T-helper 2 cell treated with Interferon-gamma antibody and Interleukin-4, amounts not matched to agents 5 μg/mL and 100 μg/mL, for 36 hours (primary cell): ENCODE data around the gene LGR4.

Experiments used
- DNase-seq: peaks from one replicate; pipeline ENCODE4 v3.0.0; 2021; ENCODE audit warnings: low spot score
- H3K27ac Mint-ChIP-seq: one replicate; pipeline ENCODE4 v1.8.0; 2021; ENCODE audit warnings: mild to moderate bottlenecking, mixed read lengths
- H3K27me3 Mint-ChIP-seq: one replicate; pipeline ENCODE4 v1.8.0; 2021; ENCODE audit warnings: low read depth, mixed read lengths
- H3K36me3 Mint-ChIP-seq: one replicate; pipeline ENCODE4 v1.8.0; 2021; ENCODE audit warnings: low read depth, mixed read lengths
- H3K4me1 Mint-ChIP-seq: one replicate; pipeline ENCODE4 v1.8.0; 2021; ENCODE audit warnings: low read depth, mixed read lengths
- H3K4me3 Mint-ChIP-seq: one replicate; pipeline ENCODE4 v1.8.0; 2022; ENCODE audit warnings: mild to moderate bottlenecking, moderate library complexity, mixed read lengths
- H3K9me3 Mint-ChIP-seq: one replicate; pipeline ENCODE4 v1.8.0; 2021; ENCODE audit warnings: mixed read lengths

The LGR4 gene

GRCh38 chr11:27420722-27421572, 51.6 kb downstream of the LGR4 start:
- Mint-ChIP-seq H3K36me3 (no peaks in the 10 kb centered on the region), H3K27ac (no peak overlapping the region), H3K27me3 (peaks cover 2% of the 10 kb centered on the region), H3K4me1 (no peaks in the 10 kb centered on the region), H3K9me3 (no peaks in the 10 kb centered on the region), H3K4me3 (no peak overlapping the region)
- no peak for DNase-seq

DNA sequence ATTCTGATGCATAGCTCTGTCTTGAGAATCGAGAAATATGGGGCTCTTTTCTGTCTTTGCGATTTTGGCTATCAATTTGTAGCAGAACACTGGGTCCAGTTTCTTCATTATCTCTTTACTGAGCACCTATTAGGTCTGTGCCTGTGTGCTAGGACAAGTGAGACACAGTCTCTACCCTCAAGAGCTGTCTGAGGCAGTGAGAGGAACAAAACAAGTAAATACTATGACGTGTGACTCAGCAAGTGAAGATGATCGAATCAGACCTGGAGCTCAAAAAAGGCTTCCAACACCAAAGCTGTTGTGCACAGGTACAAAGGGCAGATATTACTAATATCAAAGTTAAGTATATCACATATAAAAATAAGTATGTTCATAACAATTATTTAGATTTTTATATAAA, 52.4 kb downstream of the LGR4 start:
- H3K4me3 Mint-ChIP-seq = no peak overlapping the region
- H3K36me3 Mint-ChIP-seq = no peaks in the 10 kb centered on the region

GRCh38 chr11:27418356-27418755, 54.2 kb downstream of the LGR4 start:
- Mint-ChIP-seq H3K4me3 (no peak overlapping the region), H3K27me3 (peaks cover 7% of the 10 kb centered on the region), H3K36me3 (no peaks in the 10 kb centered on the region), H3K4me1 (no peaks in the 10 kb centered on the region), H3K9me3 (no peaks in the 10 kb centered on the region), H3K27ac (no peak overlapping the region)
- DNase-seq = no peak

More for the DNA sequence above, 52.4 kb downstream of the LGR4 start:
- Mint-ChIP-seq H3K27ac (no peak overlapping the region), H3K27me3 (peaks cover 2% of the 10 kb centered on the region), H3K9me3 (no peaks in the 10 kb centered on the region), H3K4me1 (no peaks in the 10 kb centered on the region)
- DNase-seq = no peak

DNA sequence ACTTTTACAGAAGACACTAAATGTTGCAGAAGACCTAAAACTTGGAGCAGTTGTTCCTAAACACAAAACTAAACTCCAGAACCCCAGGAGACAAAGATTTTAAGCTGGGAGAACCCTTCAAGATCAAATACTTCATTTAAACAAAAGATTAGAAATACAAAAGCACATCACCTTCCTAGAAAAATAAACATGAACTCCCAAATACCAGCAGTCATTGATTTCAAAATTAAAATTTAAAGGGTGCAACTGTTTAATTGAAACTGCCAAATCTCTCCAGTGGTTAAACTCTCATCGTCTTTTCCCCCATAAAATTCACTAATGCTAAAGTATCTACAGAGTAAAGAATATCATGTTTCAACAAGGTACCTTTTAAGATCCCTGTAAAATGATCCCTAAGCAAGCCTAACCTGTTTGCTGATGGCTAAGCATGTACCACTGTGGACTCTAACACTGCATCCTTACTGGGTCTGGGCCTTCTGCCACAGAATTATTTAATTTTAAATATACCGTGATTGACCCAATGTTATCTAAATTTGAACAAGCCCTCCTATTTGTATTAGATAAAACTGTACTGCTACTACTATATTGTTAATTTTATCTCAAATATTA, 55.9 kb downstream of the LGR4 start:
- H3K27ac Mint-ChIP-seq = no peak overlapping the region
- no peak for DNase-seq
- H3K36me3 Mint-ChIP-seq = no peaks in the 10 kb centered on the region
- H3K4me1 Mint-ChIP-seq = no peaks in the 10 kb centered on the region
- no peak overlapping the region for H3K4me3 Mint-ChIP-seq
- H3K27me3 Mint-ChIP-seq = peaks cover 9% of the 10 kb centered on the region
- H3K9me3 Mint-ChIP-seq = no peaks in the 10 kb centered on the region

DNA sequence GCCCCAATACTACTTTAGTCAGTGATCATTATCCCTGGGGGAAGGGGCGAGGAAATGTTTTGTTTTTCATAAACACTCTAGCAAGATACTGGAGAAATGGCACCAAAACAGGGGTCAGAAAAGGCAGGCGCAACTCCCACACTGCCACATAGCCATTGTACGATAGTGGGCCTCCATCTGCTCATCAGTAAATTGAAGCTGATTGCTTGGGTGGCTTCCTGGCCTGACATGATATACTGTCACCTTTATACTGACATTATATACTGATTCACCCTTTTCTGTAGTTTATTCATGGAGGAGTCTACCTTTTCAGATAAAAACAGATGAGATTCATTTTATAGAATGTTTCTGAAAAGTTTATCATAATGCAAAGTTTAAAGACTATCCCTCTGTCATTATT, 57.9 kb downstream of the LGR4 start:
- Mint-ChIP-seq H3K36me3 (no peaks in the 10 kb centered on the region), H3K27me3 (peaks cover 11% of the 10 kb centered on the region), H3K27ac (no peak overlapping the region), H3K9me3 (no peaks in the 10 kb centered on the region), H3K4me1 (no peaks in the 10 kb centered on the region), H3K4me3 (no peak overlapping the region)
- no peak for DNase-seq

DNA sequence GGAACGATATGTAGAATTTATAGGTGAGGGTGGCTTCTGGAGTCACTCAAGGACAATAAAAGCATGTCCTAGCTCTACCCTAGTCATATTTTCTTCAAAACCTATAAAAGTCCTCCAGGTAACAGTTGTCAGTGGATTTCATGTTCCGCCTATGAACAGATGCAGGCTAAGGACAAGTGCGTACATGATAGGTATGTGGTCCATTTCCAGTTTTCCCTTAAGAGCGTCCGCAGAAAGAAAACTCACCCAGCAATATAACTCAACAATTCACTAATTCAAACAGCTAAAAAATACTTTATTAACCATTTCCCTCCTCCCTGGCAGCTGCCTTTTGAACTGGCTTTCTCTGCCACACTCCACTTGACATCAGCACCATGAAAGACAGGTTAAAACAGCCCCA, 59.4 kb downstream of the LGR4 start:
- H3K4me1 Mint-ChIP-seq = no peaks in the 10 kb centered on the region
- H3K27ac Mint-ChIP-seq = no peak overlapping the region
- H3K4me3 Mint-ChIP-seq = no peak overlapping the region
- peaks cover 16% of the 10 kb centered on the region for H3K27me3 Mint-ChIP-seq
- no peak for DNase-seq
- H3K36me3 Mint-ChIP-seq = no peaks in the 10 kb centered on the region
- H3K9me3 Mint-ChIP-seq = no peaks in the 10 kb centered on the region

GRCh38 chr11:27412192-27412691, 60.3 kb downstream of the LGR4 start:
- peaks cover 15% of the 10 kb centered on the region for H3K27me3 Mint-ChIP-seq
- H3K4me1 Mint-ChIP-seq = no peaks in the 10 kb centered on the region
- no peak overlapping the region for H3K27ac Mint-ChIP-seq
- no peak for DNase-seq
- no peaks in the 10 kb centered on the region for H3K9me3 Mint-ChIP-seq
- no peaks in the 10 kb centered on the region for H3K36me3 Mint-ChIP-seq
- H3K4me3 Mint-ChIP-seq = no peak overlapping the region

DNA sequence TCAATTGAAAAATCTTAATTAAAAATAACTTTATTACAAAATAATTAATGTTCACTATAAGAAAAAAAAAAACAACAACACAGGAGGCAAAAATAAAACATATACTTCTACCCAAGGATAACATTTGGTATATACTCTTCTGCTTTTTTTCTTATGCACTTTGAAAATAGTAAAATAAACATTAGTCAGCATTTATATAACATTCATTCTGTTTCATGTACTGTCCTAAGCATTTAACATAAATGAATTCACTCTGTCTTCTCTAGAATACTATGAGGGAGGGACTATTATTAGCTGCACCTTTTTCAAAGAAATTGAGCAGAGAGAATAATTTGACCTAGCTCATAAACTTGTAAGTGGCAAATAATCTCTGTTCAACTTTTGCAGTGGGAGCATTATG, 61.3 kb downstream of the LGR4 start:
- Mint-ChIP-seq H3K27me3 (peaks cover 16% of the 10 kb centered on the region), H3K4me1 (no peaks in the 10 kb centered on the region), H3K27ac (no peak overlapping the region), H3K36me3 (no peaks in the 10 kb centered on the region), H3K9me3 (no peaks in the 10 kb centered on the region), H3K4me3 (no peak overlapping the region)
- DNase-seq = no peak

DNA sequence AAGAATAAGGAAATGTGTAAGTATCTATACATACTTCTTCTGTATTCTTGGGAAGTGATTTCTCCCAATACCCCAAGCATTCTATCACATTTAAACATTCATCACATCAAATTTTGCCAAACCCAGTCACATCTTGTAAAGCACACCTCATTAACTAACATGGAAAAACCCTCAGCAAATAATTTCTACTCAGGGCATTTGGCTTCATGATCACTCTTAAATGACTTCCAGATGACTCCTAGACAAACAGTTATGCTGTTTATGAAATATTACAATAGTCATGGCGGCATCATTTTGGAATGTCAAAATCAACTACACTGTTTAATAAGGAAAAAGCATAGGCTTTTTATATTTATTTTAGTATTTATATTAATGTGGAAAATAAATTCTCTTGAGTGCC, 62.3 kb downstream of the LGR4 start:
- no peak for DNase-seq
- H3K4me3 Mint-ChIP-seq = no peak overlapping the region
- no peaks in the 10 kb centered on the region for H3K36me3 Mint-ChIP-seq
- no peaks in the 10 kb centered on the region for H3K9me3 Mint-ChIP-seq
- H3K4me1 Mint-ChIP-seq = no peaks in the 10 kb centered on the region
- H3K27me3 Mint-ChIP-seq = peaks cover 16% of the 10 kb centered on the region
- H3K27ac Mint-ChIP-seq = no peak overlapping the region

GRCh38 chr11:27409742-27410141, 62.8 kb downstream of the LGR4 start:
- no peaks in the 10 kb centered on the region for H3K36me3 Mint-ChIP-seq

DNA sequence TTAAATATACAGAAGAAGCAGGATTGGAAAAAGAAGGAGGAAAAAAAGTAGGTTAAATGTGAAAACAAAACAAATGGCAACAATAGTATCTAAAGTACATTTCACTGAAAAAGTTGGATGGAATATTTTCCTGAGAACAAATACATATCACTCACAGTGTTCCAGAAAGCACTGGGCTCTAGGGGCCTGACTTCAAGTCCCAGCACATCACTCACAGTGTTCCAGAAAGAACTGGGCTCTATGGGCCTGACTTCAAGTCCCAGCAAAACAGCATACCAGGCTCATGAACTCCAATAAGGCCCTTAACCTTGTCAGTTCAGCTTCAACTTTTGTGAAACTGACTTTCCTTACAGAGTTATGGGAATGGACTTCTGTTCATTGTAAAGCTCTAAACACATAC, 63.5 kb downstream of the LGR4 start:
- H3K9me3 Mint-ChIP-seq = no peaks in the 10 kb centered on the region
- H3K4me1 Mint-ChIP-seq = no peaks in the 10 kb centered on the region
- peaks cover 20% of the 10 kb centered on the region for H3K27me3 Mint-ChIP-seq

More at GRCh38 chr11:27409742-27410141, 62.8 kb downstream of the LGR4 start:
- Mint-ChIP-seq H3K4me1 (no peaks in the 10 kb centered on the region), H3K27ac (no peak overlapping the region), H3K4me3 (no peak overlapping the region), H3K9me3 (no peaks in the 10 kb centered on the region), H3K27me3 (peaks cover 13% of the 10 kb centered on the region)
- no peak for DNase-seq

GRCh38 chr11:27408246-27408800, 64.3 kb downstream of the LGR4 start:
- Mint-ChIP-seq H3K36me3 (no peaks in the 10 kb centered on the region), H3K4me3 (no peak overlapping the region), H3K4me1 (no peaks in the 10 kb centered on the region), H3K27ac (no peak overlapping the region), H3K9me3 (no peaks in the 10 kb centered on the region), H3K27me3 (peaks cover 17% of the 10 kb centered on the region)
- DNase-seq = no peak

More for the DNA sequence above, 63.5 kb downstream of the LGR4 start:
- no peaks in the 10 kb centered on the region for H3K36me3 Mint-ChIP-seq
- H3K27ac Mint-ChIP-seq = no peak overlapping the region
- no peak overlapping the region for H3K4me3 Mint-ChIP-seq
- no peak for DNase-seq

DNA sequence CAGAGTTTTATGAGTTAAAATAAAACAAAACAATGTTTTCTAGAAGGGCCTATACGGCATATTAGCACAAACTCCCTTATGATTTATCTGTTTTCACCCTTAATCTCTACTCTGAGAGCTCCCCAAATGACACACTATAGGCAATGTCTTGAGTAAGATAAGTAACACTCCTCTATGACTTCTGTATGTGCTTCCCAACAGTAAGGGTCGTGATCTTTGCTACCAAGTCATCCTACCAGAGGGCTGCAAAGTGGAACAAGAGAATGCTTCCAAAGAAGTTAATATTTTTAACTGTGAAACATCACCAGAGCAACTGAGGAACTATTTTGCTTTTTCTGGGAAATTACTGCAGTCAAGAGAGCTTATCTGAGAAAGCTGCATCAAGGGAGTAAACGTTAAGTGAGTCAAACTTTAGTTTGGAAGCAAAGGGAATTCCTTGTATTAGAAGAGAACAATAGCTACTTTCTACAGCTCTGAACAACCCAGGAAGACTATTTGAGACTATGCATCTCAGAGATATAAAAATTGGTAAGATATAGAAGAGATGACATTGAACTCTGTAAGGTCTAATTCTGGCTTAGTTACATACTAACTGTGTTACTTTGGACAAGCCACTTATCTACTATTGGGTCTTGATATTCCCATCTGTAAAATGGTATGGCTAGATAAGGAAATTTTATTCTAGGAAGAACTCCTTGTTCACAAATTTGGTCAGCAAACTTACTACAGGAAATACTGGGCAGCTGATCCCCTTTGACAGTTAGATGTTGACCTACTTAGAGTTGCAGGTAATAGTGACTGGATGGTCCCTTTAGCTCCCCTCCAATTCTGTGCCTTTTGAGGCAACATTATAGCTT, 65.9 kb downstream of the LGR4 start:
- H3K4me3 Mint-ChIP-seq = no peak overlapping the region
- no peaks in the 10 kb centered on the region for H3K9me3 Mint-ChIP-seq
- H3K27me3 Mint-ChIP-seq = peaks cover 15% of the 10 kb centered on the region
- no peak overlapping the region for H3K27ac Mint-ChIP-seq
- H3K4me1 Mint-ChIP-seq = no peaks in the 10 kb centered on the region
- no peaks in the 10 kb centered on the region for H3K36me3 Mint-ChIP-seq
- no peak for DNase-seq
